HepG2 (cell line): Measurements from ENCODE around the gene AHCYL1. TPM values are rescaled to one million over a fixed set of nuclear protein-coding genes. Genes with fewer than 3 reads are reported as not detected.

Source experiments
- ADNP ChIP-seq: sonication (generic); formaldehyde crosslinking; IDR thresholded peaks from 2 replicates; pipeline ENCODE4 v1.4.0; 2020; ENCODE audit warnings: missing genetic modification reagents
- ATF7-NPFF ChIP-seq: sonication (generic); formaldehyde crosslinking; IDR thresholded peaks from 2 replicates; pipeline ENCODE4 v1.8.1; 2023; ENCODE audit warnings: mild to moderate bottlenecking, low read depth, missing genetic modification reagents, moderate library complexity
- ATRX ChIP-seq: sonication (generic); formaldehyde crosslinking; IDR thresholded peaks from 2 replicates; pipeline ENCODE4 v1.4.0; 2020; ENCODE audit warnings: missing genetic modification reagents, borderline replicate concordance
- CHD4 ChIP-seq: fragments of 200-600 bp; sonication (generic); IDR thresholded peaks from 2 replicates; pipeline ENCODE4 v1.7.0; 2017; ENCODE audit warnings: mild to moderate bottlenecking, low read length, borderline replicate concordance
- FLYWCH1 ChIP-seq: sonication (generic); formaldehyde crosslinking; IDR thresholded peaks from 2 replicates; pipeline ENCODE4 v1.8.1; 2023; ENCODE audit warnings: mild to moderate bottlenecking, missing genetic modification reagents
- HNRNPK ChIP-seq: fragments of 200-400 bp; formaldehyde crosslinking; IDR thresholded peaks from 2 replicates; pipeline ENCODE4 v1.6.1; 2018; ENCODE audit warnings: low read length, low read depth, moderate library complexity, mild to moderate bottlenecking; ENCODE audit not compliant: poor library complexity, severe bottlenecking
- KLF11 ChIP-seq: IDR thresholded peaks from 2 replicates; pipeline ENCODE4 v1.6.1; 2016; ENCODE audit warnings: missing compliant biosample characterization
- MAFF ChIP-seq: IDR thresholded peaks from 2 replicates; pipeline ENCODE4 v1.6.1; 2011; ENCODE audit warnings: low read depth, low read length, improper control_type of control experiment
- NCOA1 ChIP-seq: sonication (generic); formaldehyde crosslinking; IDR thresholded peaks from 2 replicates; pipeline ENCODE4 v1.9.0; 2021; ENCODE audit warnings: missing genetic modification reagents
- NFKB2 ChIP-seq: sonication (generic); formaldehyde crosslinking; IDR thresholded peaks from 2 replicates; pipeline ENCODE4 v1.4.0; 2020; ENCODE audit warnings: missing genetic modification reagents, borderline replicate concordance
- POLR2AphosphoS5 ChIP-seq: IDR thresholded peaks from 2 replicates; pipeline ENCODE4 v1.6.1; 2012; ENCODE audit warnings: low read depth, low read length
- PTBP1 ChIP-seq: fragments of 200-400 bp; formaldehyde crosslinking; IDR thresholded peaks from 2 replicates; pipeline ENCODE4 v1.6.1; 2018; ENCODE audit warnings: low read length, low read depth; ENCODE audit not compliant: poor library complexity, severe bottlenecking
- TERF1 ChIP-seq: sonication (generic); formaldehyde crosslinking; IDR thresholded peaks from 2 replicates; pipeline ENCODE4 v1.8.0; 2022; ENCODE audit warnings: mild to moderate bottlenecking, missing genetic modification reagents, moderate library complexity
- TSC22D2 ChIP-seq: sonication (generic); formaldehyde crosslinking; IDR thresholded peaks from 2 replicates; pipeline ENCODE4 v1.5.1; 2020; ENCODE audit warnings: missing genetic modification reagents, mild to moderate bottlenecking, borderline replicate concordance
- ZFP91 ChIP-seq: sonication (generic); formaldehyde crosslinking; IDR thresholded peaks from 2 replicates; pipeline ENCODE4 v1.9.0; 2022; ENCODE audit warnings: missing genetic modification reagents, mild to moderate bottlenecking, borderline replicate concordance
- ZNF160 ChIP-seq: sonication (generic); formaldehyde crosslinking; IDR thresholded peaks from 2 replicates; pipeline ENCODE4 v1.8.0; 2022; ENCODE audit warnings: mild to moderate bottlenecking, inconsistent platforms, missing genetic modification reagents
- ZNF180 ChIP-seq: sonication (generic); formaldehyde crosslinking; IDR thresholded peaks from 2 replicates; pipeline ENCODE4 v1.4.0; 2020; ENCODE audit warnings: low read depth, missing genetic modification reagents, borderline replicate concordance
- ZNF737 ChIP-seq: sonication (generic); formaldehyde crosslinking; IDR thresholded peaks from 2 replicates; pipeline ENCODE4 v1.5.0; 2020; ENCODE audit warnings: missing genetic modification reagents, mild to moderate bottlenecking, borderline replicate concordance
- ZNF839 ChIP-seq: sonication (generic); formaldehyde crosslinking; IDR thresholded peaks from 2 replicates; pipeline ENCODE4 v1.4.0; 2020; ENCODE audit warnings: missing genetic modification reagents, mild to moderate bottlenecking, borderline replicate concordance
- ZSCAN20 ChIP-seq: sonication (generic); formaldehyde crosslinking; IDR thresholded peaks from 2 replicates; pipeline ENCODE4 v1.4.0; 2020; ENCODE audit warnings: missing genetic modification reagents, mild to moderate bottlenecking, borderline replicate concordance
- polyA plus RNA-seq, 8 experiments: library from polyadenylated mRNA; depleted of rRNA in 3 of 8; stranded (reverse) in 7 of 8; unstranded in 1 of 8; fragments of >200 nt; fragmentation: Illumina TruSeq in 4 of 8; extraction: Trizol in 4 of 8; gene quantifications; 2 replicates each; pipeline versions ENCODE4 v1.2.1 to v1.2.3, GENCODE V29; 2011 to 2016; ENCODE audit warnings: low read depth in 4 of 8, missing spikeins in 1 of 8, mixed read lengths in 1 of 8; ENCODE audit not compliant: insufficient read depth in 1 of 8
- total RNA-seq, 5 experiments: library from RNA; depleted of rRNA; stranded (reverse); fragments of >200 nt; fragmentation: Illumina TruSeq; extraction: Trizol; gene quantifications; 2 replicates each; pipeline ENCODE4 v1.2.3, GENCODE V29; 2016; ENCODE audit warnings: low read depth in 1 of 5
- TF ChIP-seq, protein P1 (sequence below): sonication (generic); formaldehyde crosslinking; IDR thresholded peaks from 2 replicates; pipeline ENCODE4 v1.5.0; 2020; ENCODE audit warnings: mild to moderate bottlenecking, low read depth, missing genetic modification reagents, borderline replicate concordance

AHCYL1 gene
- total and polyA plus RNA-seq, 2 of the 13 experiments (the other 11 are each of a cell fraction or from before 2014, with no cell fraction given), result 40.9 to 76.3 TPM

GRCh38 chr1:110034451-110035235 lies 50.1 kb downstream of the AHCYL1 start, which contains the start of gene STRIP1 (continued):
- no peak for TF ChIP-seq ATRX (CRISPR knock-in tag)
- 0 out of 2 replicates have a peak, but pooled peaks have one; percentile 67 for TF ChIP-seq ZSCAN20 (CRISPR knock-in tag)
- TF ChIP-seq ZFP91 (CRISPR knock-in tag), result peak; percentile 88; the same call in 1 of the 2 replicates
- 0 out of 2 replicates have a peak, but pooled peaks have one; percentile 20 for TF ChIP-seq ZNF160 (CRISPR knock-in tag)
- no peak for TF ChIP-seq PTBP1
- peak; percentile 68; the same call in 1 of the 2 replicates for TF ChIP-seq NFKB2
- no peak for TF ChIP-seq MAFF
- TF ChIP-seq ZNF180 (CRISPR knock-in tag), result 0 out of 2 replicates have a peak, but pooled peaks have one; percentile 30
- no peak for TF ChIP-seq ZNF839 (CRISPR knock-in tag)
- TF ChIP-seq ADNP (CRISPR knock-in tag), result no peak
- TF ChIP-seq, protein P1, sequence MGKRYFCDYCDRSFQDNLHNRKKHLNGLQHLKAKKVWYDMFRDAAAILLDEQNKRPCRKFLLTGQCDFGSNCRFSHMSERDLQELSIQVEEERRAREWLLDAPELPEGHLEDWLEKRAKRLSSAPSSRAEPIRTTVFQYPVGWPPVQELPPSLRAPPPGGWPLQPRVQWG (CRISPR knock-in tag), result no peak
- no peak for TF ChIP-seq ZNF737 (CRISPR knock-in tag)
- no peak for TF ChIP-seq NCOA1 (CRISPR knock-in tag)
- TF ChIP-seq TERF1 (CRISPR knock-in tag), result no peak
- TF ChIP-seq FLYWCH1 (CRISPR knock-in tag), result no peak
- peak; percentile 68 for TF ChIP-seq POLR2AphosphoS5
- no peak for TF ChIP-seq KLF11 (CRISPR knock-in tag)
- TF ChIP-seq ATF7-NPFF (CRISPR knock-in tag), result no peak; the same call in 1 of the 2 replicates
- peak; percentile 39 for TF ChIP-seq HNRNPK
- TF ChIP-seq CHD4, result no peak
- no peak for TF ChIP-seq TSC22D2 (CRISPR knock-in tag)
